ENCODE data around the gene SBNO1.
"Not testable (repeated sequence)": the region's sequence is repeated elsewhere in the genome, so short reads cannot be mapped to it uniquely, and the experiment has no call there.

The SBNO1 gene

DNA sequence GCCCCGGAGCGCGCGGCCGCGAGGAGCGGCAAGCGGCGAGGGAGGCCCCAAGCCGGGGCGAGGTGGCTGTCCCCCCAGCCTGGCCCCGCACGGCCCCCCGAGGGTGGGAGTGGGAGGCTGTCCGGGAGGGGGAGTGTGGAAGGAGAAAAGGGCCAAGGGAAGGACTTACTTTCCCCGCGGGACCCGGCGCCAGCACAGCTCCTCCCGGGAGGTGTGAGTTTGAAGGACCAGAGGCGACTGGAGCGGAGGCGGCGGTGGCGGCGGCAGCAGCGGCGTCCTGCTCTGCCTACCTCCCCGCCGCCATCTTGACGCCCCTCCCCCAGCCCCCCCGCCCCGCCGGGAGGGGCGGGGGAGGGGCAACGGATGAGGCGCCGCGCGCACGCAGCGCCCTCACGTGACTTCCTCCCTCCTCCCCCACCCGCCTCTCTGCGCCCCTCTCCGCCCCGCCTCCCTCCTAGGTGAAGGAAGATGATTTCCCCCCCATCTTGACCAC, at the start of gene SBNO1:
Gene SBNO1 (minus strand): TSS at position 316 of the 493 bp plus-strand sequence. CDS start 14,406 bp downstream, outside the sequence.
- DNase-seq: peak; percentile 89

DNA sequence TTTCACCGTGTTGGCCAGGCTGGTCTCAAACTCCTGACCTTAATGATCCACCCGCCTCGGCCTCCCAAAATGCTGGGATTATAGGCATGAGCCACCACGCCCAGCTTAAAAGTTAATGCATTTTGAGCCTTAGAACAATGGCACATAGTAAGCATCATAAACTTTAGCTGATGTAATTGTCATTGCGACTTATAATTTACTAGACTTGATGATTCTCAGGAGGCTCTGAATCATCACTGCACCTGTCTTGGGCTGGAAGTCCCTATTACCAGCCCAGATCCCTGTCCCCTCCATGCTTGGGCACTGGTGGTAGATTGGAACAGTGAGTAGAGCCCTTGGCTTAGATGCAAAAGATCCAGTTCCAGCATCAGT, 45.4 kb upstream of the SBNO1 start:
- no peak for DNase-seq

DNA sequence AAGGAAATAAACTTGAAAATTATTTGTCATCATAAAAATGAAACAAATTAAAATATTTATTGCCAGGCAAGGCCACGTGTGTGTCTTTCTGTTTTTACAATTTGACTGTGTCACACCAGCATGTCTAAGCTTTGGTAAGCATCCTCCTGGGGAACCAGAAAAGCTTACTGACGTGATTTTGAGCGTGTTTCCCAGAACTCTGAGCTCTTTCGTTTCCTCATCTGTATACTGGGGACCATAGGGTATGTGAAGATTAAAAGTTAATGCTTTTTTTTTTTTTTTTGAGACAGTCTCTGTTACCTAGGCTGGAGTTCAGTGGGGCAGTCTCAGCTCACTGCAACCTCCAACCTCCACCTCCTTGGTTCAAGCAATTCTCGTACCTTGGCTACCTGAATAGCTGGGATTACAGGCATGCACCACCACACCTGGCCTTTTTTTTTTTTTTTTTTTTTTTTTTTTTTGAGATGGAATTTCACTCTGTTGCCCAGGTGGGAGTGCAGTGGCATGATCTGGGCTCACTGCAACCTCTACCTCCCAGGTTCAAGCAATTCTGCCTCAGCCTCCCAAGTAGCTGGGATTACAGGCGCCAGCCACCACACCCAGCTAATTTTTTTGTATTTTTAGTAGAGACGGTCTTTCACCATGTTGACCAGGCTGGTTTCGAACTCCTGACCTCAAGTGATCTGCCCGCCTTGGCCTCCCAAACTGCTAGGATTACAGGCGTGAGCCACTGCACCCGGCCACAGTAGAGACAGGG, 44.8 kb upstream of the SBNO1 start:
- not testable (repeated sequence) for DNase-seq

DNA sequence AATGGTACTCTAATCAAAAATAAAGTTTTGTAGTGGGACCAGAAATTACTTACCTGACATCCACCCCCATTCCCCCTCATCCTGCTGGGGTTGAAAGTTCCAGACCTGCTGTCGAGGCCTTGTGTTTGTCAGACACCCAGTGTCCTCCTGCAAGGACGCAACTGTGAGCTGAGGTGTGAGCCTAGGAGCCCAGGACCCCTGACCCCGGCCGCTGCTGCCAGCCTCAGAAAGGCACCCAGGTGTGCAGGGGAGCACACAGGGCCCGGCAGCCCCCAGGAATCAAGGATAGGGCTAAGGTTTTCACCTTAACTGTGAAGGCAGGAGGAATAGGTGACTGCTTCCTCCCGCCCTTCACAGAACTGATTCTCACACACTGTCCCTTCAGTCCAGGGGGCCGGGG, 44.0 kb upstream of the SBNO1 start:
- DNase-seq: not testable (repeated sequence)

DNA sequence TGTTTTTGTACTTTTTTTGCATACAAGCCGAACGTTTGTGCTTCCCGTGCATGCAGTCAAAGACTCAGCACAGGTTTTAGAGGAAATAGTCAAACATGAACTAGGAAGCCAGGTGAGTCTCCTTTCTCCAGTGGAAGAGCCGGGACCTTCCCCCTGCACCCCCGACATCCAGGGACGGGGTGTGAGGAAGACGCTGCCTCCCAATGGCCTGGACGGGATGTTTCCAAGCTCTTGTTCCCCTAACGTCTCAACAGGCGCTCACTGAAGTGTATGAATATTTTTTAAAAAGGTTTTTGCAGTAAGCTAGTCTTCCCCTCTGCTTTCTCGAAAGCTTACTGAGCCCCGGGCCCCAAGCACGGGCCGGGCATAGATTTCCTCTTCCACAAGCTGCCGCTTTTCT, 43.3 kb upstream of the SBNO1 start:
- DNase-seq: not testable (repeated sequence)

DNA sequence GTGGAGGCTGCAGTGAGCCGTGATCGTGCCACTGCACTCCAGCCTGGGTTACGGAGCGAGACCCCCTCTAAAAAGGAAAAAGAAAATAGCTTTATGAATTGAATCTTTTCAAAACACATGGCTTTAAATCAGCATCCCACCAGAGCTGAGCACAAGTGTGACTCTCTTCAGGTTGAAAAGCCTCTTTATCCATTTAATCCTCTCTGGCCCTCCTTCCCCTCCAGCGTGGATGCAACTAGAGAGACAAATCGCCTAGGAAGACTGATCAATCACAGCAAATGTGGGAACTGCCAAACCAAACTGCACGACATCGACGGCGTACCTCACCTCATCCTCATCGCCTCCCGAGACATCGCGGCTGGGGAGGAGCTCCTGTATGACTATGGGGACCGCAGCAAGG, 42.6 kb upstream of the SBNO1 start:
- DNase-seq: not testable (repeated sequence)

DNA sequence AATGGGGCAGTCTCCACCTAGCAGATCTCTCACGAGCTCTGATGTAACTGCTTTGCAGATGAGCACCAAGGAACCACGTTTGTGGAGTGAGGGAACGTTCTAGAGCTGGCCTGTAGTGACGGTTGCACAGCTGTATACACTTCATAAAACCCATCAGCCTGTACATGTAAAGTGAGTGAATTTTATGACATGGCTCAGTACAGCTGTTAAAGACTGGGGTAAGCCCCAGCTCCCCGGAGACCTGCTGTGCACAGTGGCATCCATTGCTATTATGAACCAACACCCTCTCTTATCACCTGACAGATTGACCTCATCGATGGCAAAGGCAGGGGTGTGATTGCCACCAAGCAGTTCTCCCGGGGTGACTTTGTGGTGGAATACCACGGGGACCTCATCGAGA, 39.9 kb upstream of the SBNO1 start:
- DNase-seq: no peak

DNA sequence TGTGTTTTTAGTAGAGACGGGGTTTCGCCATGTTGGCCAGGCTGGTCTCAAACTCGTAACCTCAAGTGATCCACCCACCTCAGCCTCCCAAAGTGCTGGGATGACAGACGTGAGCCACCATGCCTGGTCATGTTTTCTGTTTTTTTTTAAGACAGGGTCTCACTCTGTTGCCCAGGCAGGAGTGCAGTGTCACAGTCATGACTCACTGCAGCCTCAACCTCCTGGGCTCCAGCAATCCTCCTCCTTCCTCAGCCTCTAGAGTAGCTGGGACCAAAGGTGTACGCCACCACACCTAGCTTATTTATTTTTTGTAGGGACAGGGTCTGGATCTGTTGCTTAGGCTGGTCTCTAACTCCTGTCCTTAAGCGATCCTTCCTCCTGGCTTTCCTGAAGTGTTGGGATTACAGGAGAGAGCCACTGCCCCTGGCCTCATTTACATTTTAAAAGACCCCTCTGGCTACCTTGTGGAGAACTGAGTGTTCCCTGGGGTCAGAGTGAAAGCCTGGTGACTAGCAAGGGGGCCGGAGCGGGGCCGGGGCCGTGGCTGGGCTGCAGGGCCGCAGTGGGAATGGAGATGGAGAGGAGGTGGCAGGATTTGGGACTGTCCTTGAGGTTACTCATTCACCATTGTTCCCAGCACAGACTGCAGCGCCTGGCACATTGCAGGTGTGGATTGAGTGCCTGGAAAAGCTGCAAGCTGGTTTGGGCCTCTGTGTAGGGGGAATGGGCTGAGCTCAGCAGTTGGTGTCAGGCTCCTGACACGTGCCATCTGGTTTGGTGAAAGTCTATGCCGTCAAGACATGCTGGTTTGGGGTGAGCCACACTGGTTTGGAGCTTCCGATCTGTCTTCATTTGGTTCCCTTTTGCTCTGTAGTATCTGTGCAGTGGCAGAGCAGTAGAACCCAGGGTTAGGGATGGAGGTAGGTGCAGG, 37.4 kb upstream of the SBNO1 start:
- DNase-seq: no peak

DNA sequence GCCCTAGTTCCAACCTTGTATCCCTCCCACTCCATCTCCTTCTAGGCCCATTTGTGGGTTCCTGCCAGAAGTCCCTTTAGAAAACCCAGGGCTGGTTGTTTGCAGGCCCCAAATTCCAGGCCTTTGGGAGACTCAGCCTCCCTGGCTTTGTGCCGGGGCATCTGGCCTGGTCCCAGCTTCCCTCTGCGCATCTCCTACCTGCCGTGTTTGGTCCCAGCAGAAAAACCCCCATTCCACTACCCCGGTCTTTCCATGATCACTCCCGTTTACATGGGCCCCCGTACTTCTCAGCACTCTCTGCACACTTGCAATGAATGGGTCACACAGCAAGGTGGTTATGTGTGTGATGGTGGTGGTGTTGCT, 34.6 kb upstream of the SBNO1 start:
- DNase-seq: no peak

DNA sequence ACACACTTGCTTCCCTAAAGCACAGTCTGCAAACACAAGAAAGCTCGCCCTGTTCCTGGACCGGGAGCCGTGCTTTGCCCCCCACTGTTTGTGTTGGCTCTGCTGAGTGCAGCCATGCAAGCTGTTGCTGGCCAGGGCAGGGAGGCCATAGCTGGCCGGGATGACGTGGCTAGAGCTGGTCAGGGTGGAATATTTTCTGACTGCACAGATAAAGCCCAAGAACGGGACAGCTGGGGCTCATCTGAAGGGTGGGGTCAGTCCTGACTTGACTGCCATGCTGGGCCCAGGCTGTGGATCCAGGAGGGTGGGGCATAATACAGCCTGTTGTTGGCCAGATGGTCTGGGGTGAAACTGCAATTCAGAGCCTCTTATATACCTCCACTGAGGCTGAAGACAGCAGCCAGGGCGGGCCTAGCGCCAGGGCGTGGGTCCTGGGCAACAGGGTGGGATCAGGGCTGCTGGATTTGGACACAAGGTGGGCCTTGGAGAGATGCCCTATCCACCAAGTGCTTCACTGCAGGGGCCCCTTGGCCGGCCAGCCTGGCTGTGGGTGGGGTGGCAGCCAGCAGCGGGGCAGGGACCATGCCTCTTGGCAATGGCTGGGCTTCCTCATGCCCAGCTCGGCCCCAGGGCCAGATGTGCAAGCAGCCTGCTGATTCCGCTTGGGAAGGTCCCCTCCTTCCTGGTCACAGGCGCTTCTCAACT, 34.1 kb upstream of the SBNO1 start:
- no peak for DNase-seq

DNA sequence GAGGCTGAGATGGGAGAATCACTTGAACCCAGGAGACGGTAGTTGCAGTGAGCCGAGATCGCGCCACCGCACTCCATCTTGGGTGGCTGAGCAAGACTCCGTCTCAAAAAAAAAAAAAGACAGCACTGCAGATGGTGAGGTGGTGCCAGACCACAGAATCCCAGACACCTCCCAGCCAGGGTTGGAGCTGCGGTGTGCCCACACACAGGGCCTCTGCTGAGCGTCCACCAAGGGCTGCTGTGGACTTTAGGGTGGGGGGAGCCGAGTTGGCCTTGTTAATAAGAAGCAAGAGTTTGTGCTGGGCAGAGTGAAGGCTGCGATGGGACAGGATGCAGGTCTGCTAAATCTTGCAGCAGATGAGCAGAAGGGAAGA, 33.5 kb upstream of the SBNO1 start:
- no peak for DNase-seq

DNA sequence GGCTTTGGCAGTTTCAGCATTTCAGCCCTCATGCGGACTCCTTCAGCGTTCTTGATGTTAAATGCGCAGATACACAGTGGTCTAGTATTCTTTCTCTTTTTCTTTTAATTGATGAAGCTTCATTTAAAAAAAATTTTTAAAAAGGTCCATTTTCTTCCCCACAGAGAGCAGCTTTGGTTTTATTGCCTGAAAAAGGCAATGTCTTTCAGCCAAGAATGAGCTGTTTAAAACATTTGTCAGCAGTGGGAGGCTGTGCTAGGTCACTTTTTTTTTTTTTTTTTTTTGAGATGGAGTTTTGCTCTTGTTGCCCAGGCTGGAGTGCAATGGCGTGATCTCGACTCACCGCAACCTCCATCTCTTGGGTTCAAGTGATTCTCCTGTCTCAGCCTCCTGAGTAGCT, 32.8 kb upstream of the SBNO1 start:
- DNase-seq: no peak

DNA sequence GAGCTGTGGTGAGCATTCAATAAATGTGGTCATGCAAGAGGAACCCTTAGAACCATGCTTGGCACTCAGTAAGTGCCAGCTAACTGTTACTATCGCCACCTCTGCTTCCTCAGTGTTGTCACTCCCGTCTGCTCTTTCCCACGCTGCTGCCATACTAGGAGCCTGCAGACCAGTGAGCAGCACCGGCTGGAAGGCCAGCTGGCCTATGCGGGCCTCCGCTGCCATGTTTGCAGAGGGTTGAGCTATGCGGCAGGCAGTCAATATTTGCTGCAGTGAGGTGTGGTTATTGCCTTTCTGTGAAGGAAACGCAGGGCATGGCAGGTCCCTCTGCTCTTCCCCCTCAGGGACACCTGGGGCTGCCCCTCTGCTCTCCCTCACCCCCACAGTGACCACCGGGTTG, 32.3 kb upstream of the SBNO1 start:
- no peak for DNase-seq

DNA sequence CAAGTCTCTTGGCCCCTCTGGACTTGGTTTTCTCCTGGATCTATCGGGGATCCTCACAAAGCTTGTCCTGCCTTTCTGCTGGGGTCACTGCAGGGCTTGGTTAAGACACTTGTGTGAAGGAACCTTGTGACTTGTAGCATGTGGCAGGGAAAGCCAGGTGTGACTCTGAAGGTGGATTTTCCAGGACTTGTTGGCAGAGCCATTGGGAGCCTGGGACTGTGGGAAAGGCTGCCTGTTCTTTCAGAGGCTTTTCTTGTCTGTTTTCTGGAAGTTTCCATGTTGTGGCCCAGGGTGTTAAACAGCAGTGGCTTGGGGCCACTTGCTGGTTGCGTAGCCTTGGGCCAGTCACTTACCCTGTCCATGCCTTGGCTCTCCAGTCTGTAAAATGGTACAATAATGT, 31.9 kb upstream of the SBNO1 start:
- DNase-seq: no peak

DNA sequence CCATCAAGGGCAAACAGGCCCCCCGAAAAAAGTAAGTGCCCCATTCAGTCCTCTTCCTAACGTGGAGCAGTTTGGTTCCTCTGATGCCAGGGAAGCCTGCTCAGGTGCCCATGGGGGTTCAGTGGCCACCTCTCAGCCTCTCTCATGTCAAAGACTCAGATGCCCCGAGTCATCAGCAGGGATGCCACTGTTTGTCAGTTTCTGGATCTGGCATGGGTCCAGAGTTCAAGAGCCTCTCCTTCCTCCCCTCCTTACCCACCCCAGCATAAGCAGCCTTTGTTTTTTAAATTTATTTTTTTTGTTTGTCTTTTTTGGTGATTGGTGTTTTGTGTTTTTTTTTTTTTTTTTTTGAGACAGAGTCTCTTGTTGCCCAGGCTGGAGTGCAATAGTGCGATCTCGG, 30.6 kb upstream of the SBNO1 start:
- DNase-seq: no peak

DNA sequence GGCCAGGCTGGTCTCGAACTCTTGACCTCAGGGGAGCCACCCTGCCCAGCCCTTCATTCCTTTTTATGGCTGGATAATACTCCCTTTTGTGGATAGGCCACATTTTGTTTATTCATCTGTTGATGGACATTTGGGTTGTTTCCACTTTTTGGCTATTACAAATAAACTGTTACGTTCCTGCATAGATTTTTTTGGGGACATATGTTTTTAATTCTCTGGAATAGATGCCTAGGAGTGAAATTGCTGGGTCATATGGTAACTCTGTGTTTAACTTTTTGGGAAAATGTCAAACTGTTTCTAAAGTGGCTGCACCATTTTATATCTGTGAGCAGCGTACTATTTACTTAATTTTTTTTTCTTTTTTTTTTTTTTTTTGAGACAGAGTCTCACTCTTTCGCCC, 29.1 kb upstream of the SBNO1 start:
- DNase-seq: no peak

DNA sequence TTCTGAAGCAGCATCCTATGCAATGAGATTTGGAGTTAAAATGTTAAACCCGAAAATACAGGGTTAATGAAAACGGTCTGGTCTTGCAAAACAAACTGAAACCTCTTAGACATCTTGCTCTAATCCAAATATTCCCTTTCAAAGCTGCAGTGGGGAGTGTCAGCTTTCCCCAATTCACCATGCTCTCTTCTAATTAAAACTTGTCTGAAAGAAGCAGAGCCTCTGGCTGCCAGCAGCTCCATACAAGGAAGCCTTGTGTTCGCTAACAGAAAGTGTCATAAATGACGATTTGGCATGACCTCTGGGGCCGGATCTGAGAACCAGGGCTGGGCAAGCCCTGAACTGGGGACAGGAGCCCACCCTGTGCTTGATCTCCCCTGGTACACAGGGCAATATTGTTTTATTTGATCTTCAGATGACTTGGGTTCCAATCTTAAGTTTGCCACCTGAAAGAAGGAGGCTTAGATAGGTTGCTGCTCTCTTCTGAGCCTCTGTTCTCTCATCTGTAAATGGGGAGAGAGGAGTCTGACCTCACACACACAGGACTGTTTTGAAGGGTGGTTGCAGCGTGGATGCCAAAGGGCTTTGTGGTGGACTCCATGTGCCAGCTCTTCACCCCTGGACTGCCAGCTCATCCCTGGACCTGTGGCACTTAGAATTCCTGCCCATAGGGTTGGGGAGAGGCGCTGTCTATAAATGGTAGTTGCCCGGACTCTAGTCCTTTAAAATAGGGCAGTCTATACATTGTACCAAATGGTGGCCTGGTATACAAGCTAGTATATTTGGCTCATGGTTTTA, 27.1 kb upstream of the SBNO1 start:
- no peak for DNase-seq

DNA sequence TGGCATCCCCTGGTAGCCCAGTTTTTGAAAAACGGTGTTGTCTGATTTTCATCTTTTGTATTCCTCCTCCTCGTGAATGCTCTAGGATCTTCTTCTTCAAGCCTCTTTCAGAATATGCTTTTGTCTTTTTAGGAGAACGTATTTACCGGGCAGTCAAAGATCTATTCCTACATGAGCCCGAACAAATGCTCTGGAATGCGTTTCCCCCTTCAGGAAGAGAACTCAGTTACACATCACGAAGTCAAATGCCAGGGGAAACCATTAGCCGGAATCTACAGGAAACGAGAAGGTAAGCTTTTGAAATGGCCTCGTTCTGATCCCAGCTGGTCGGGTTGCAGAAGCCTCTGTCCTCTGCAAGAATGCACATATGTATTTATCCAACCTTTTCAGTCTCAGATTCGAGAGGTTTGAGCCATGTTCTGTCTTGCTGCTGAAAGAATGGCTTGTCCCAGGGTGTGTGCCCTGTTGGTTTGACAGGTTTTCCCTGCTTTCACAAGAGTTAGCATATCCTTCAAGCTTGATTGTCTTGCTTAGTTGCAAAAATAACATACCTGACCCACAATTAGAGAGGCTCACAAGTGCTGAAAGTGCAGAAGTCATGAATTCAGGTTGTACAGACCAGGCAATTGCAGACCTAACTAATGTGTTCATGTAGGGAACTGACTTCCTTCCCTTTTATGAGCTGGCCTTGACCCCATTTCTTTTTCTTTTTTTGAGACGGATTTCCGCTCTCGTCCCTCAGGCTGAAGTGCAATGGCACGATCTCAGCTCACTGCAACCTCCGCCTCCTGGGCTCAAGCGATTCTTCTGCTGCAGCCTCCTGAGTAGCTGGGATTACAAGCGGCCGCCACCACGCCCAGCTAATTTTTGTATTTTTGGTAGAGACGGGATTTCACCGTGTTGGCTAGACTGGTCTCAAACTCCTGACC, 26.1 kb upstream of the SBNO1 start:
- peak; percentile 57 for DNase-seq

DNA sequence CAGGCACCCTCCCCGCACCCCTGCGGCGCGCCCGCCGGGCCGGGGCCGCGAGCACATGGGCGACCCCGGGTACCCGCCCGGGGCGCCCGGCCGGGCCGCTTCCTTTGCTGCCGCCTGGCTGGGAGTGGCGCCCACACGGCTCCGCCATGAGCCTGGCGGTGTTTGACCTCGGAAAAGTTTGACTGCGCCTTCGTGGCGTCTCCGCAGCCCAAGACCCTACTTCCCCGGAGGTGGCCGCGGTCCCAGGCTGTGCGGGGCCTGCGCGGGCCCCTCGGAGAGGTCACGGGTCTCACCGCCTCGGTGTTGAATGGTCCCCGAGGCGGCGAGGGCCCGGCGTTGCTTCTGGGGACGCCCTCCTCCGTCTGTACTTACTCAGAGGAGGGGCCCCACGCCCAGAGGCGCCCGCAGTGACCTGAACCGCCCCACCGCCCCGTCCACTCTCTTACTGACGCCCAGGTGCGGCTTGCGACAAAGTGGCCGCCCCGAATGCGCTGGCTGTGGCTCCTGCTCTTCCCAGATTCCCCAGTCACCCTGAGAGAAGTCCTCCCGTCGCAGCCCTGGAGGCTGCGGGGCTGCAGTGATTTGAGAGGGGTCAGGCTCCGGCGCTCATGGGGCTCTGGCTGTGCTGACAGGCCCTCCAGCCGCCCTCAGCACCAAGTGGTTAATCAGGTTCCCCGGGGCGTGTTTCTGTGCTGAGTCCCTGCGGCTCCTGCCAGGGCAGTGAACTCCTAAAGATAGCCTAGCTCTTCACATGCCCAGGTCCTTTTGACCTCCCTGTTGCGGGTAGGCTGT, 25.1 kb upstream of the SBNO1 start:
- peak; percentile 30 for DNase-seq

DNA sequence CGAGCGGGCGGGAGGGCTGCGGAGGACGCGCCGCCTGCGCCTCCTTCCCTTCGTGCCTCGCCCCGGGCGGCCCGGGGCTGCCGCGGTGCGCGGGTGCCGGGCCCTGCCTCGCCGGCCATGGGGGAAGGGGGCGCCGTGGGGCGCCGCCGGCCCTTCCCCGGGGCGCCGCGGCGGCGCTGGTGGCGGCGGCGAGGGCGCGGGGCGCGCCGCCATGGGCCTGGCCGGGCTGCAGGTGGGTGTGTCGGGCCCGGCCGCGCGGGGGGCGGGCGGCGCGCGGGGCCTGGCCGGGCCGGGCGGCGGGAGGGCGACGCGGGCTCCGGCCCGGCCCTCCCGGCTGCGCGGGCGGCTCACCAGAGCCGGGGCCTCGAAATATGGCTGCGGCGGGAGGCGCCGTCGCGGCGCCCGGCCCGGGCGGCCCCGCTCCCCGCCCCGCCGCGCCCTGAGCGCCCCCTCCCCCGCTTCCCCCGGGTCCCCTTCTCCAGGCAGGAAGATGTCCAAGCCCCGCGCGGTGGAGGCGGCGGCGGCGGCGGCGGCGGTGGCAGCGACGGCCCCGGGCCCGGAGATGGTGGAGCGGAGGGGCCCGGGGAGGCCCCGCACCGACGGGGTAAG, 24.4 kb upstream of the SBNO1 start:
- DNase-seq: peak; percentile 8
